GM19099 (cell line): ENCODE data around the gene RAET1E.

Source experiments
- POLR2A ChIP-seq: IDR thresholded peaks from 3 replicates; pipeline ENCODE4 v1.6.1; 2011; ENCODE audit warnings: low read depth; ENCODE audit not compliant: insufficient read length; ENCODE audit errors: extremely low read depth

Gene RAET1E

DNA sequence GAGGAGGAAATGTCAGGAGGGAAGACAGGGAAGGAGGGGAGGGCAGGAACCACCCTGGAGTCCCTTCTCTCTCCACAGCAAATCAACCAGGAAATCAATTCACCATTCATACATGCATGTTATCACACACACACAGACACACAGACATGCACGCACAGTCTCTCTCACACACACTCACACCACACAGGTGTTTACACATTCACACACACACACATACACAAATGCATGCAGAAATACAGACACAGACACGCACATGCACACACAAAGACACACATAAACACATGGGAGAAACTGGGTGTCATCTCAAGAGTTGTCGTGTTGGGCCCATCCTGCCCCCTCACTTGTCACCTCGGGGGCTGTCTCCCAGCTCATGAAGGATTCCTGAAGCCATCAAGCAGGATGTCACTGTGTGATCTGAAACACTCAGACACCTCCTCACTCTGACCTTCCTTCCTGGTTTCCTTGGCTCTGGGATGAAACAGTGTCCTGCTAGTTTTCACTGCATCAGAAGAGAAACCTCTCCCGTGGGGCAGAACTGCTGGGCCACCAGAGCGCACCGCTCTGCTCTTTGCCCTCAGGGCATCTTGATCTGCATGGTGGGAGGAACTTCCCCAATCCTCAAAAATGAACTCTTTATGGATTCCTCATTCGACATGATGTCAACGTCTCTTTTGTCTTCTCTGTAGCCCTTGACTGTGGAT, 15.8 kb upstream of the RAET1E start:
- no peak for TF ChIP-seq POLR2A

DNA sequence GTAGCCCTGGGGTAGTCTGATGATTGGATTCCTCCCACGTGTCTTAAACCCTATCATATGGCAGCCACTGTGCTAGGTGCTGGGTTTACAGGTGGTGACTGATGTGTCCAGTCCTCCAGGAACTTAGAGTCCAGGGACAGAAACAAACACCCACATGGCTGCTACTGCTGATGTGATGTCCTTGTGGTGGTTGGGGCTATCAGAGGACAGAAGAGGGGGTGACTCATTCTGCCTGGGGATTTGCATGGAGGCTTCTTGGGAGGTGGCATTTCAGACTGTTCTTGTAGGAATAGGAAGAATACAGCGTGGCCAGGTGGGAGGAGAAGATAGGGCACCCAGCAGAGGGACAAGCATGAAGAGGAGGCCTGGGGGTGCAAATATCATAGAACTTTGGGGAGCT, 15.2 kb upstream of the RAET1E start:
- TF ChIP-seq POLR2A: no peak

DNA sequence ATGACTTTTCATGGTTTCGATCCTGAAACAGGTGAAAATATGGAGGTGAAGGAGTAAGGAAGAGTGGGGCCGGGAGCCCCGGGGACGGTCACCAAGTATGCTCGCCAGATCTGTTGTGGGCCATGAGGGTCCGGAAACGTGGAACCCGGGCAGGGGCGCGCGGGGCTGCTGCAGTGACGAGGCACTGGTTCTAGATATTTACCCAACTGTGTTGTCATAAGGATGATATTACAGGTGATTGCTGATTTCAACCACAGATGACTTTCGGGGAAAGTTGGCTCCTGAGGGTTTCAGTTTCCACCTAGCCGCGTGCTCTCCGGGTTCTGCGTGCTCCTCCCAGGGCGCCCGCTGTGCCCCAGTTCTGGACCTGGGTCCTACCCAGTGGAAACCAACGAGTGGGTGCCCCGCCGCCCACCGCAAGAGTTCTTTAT, 12.8 kb upstream of the RAET1E start:
- TF ChIP-seq POLR2A: no peak

DNA sequence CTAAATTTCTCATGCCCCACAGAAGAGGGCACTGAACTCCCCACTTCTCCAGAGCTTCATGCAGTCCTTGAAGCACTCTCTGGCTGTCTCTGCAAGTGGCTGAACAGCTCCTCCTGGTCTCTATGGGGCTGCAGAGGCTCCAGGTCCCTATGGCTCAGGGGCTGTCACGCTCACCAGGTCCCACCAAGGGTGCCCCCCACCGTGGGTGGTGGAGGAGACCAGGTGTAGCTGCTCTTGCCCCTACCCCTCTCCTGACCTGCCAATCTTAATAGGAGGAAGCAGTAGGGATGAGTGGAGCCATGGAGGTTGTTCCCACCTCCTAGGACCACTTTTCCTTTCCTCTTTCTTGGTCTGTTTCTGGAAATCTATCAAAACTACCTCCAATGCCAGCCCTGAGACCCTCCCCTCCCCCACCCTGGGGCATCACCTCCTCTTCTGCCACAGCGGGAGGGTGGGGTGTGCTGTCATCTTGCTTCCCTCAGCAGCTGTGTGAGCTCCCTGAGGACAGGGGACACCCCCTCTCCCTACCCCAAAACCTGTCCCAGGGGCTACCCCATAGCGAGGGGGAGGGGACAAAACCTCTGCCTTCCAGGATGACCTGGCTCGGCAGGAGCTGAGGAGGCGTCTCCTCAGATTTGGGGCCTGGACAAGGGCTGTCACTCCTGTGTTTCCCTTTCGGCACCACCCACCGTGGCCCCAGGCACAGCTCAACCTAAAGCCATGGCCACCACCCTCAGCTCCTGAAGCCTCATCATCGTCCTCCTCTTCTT, 12.0 kb upstream of the RAET1E start:
- TF ChIP-seq POLR2A: no peak

DNA sequence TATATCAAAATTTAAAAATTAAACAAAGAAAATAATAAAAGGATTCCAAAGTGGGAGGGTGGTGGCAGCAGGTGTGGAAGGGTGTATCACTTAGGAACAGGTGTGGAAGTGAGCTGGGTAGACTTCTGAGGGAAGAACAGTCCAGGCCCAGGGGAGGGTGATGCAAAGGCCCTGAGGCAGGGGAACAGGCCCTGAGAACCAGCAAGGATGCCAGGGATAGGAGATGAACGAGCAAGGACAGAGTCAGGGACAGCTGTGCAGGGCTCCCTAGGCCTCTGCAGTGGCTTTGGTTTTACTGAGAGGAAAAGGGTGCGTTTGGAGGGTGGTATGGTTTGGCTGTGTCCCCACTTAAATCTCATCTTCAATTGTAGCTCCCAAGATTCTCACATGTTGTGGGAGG, 9.4 kb upstream of the RAET1E start:
- no peak for TF ChIP-seq POLR2A

DNA sequence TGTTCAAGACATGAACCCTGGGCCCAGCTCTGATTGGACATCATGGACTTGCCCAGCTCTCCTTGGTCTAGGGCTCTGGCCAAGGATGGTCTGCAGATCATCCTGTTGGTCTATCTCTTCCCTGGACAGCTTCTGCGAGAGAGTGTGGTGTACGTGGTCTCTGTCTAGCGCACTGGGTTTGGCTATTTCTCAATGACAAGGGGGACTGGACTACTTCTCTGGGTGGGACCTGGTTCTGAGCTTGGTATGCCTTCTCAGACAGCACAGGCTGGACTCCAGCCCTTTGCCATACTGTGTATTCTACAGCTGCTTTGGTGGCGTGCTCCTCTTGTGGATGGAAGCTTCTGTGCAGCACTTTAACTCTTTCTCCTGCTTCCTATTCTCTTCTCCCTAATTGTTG, 8.5 kb upstream of the RAET1E start:
- TF ChIP-seq POLR2A: no peak

DNA sequence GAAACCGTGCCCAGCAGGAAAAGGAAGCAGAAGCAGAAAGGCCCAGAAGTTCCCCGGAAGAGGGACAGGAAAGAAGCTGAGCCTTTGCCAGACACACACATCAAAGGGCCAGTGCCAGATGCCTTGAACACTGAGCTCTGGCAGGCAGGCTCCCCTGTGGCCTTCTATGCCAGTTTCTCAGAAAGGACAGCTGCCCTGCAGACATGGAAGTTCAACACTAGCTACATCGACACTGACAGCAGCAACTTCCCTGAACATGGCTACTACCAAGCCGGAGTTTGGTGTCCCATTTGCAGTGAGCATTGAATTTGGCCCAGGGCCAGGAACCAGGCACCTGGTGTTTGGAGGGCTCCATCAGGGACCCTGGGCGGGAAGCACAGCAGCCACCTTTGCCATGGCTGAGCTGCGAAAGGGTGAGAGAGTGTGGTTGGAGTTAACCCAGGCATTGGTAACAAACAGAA, 8.0 kb upstream of the RAET1E start:
- TF ChIP-seq POLR2A: no peak

DNA sequence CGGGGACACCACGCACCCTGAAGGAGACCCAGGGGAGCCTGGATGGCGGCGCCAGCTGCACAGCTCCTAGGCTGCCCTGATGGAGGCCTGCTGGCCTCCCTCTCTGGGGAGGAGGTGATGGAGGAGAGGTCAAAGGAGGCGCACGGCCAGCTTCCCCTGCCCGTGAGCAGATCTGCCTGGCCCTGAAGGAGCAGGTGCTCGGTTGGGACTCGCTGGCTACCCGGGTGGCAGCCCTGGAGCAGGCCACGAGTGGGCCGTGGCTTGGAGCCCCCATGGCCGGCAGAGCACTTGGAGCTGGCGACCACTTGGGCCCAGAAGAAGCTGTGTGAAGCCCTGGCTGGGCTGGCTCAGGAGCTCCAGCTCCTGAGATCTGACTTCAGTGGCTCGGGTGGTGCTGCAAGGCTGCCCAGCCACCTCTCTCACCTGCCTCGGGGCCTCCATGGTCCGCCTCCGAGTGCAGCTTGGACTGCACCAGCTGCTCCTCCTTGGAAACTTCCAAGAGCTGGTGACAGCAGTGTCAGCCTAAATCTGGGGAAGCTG, 7.5 kb upstream of the RAET1E start:
- no peak for TF ChIP-seq POLR2A

DNA sequence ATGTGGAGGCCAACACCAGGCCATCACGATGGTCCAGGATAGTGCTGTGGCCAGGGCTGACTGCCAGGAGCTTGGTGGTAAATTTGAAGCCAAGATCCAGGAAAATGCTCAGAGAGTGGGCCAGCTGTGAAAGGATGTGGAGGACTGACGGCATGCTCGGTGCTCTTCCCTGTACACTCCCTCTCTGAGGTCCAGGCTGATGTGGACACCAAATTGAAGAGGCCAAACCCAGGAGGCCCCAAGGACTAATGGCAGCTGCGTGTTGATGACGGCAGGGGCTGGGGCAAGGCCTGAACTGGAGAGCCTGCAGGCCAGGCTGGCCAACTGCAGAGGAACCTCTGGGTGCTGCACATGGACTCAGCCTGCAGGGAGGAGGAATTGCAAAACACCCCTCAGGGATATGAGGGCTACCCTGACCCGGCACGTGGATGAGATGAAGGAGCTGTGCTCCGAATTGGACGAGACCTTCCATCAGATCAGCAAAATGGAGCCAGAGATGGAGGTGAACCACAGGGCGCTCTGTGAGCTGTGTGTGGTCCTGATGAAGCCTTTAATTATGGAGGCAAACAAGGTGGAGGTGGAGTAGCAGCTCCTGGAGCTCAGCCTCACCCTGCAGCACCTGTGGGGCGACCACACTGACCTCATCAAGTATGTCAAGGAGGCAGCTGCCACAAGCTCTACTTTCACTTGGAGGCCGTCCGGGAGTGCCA, 6.9 kb upstream of the RAET1E start:
- no peak for TF ChIP-seq POLR2A

DNA sequence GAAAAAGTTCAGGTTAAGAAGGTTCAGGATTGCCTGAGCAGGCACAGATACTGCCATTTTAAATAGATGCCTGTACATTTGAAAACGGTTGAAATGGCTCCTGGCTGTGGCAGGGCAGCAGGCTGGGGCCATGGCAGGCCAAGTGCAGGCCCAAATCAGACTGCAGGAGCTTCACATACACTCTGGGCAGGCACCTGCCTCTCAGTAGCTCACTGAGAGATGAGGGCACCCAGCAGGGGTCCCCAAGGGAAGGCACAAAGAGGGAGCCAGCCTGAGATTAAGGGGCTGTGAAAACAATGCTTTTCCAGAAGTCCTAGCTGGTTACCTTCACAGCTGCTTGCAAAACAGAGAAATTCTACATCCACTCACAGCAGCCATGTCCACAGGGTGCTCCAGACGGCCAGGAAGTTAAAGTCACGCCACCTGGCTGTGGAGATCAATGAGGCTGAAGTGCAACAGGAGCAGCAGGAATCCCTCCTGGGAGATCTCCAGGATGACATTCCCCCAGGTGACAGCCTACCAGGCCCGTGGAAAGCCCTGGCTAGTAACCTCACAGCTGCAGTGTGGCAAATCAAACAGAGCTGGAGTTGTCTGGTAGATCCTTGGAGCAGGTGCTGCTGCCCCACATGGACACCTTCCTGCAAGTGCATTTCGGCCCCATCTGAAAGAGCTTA, 6.2 kb upstream of the RAET1E start:
- TF ChIP-seq POLR2A: no peak

DNA sequence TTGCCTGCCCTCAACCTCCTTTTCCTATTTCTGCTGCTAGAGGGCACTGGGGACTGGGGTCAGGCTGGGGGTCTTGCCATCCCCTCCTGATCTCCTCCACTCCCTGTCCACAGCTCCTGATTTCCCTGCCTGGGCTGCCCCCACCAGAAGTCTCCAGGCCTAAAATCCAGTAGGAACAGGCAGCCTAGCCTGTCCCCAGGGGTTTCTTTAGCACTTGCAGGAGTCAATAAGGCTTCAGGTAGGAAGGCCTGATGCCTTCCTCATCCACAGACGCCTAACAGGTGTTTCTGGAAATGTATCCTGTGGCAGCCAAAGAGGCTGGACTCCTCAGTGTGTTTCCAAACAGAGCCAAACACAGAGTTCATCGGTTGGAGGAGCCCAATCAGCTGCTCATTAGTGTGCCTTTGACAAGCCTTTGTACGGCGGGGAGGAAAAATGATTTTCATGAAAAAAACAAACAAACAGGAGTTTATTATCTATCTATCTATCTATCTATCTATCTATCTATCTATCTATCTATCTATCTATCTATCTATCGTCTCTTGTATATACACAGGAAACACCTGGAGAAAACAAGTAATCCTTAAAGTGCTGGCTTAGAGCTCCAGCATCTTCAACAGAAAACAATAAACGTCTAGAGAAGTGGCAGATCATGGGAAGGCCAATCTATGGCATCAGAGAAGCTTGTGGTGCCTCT, 3.7 kb upstream of the RAET1E start:
- no peak for TF ChIP-seq POLR2A

DNA sequence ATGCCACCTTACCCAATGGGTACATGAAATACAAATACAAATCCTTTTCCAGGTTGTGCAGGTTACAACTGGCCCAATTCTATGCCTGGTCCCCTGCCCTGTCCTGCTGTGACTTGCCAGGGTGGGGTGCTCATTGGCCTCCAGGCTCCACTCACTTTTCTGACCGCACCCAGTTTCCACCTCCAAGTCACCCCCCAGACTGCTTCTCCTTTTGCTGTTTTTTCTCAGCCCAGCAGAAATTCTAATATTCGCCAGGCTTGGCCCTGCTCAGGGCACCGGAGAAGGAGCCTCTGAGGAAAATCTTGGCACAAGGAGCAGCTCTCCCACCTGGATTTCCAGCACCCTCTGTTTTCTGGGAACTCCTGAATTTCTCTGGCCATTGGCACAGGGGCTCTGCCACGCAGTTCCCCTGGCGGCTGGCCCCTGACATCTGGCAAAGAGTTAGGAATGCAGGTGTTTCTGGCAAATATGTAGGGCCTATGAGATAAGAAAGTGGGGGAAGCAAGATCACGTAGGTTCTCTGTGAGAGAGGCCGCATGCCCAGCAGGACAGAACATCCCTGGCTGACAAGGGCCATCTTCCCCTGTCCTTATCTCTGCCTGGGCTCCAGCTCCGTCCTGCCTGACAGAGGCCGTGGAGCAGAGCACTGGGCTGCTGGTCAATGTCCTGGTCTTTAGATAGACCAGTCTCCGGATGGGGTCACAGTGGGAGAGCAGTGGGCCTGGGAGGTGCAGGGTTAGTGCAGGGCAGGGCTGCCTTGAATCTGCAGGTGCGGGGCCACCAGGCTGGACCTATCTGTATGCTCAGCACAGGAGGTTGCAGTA, 2.9 kb upstream of the RAET1E start:
- no peak for TF ChIP-seq POLR2A

DNA sequence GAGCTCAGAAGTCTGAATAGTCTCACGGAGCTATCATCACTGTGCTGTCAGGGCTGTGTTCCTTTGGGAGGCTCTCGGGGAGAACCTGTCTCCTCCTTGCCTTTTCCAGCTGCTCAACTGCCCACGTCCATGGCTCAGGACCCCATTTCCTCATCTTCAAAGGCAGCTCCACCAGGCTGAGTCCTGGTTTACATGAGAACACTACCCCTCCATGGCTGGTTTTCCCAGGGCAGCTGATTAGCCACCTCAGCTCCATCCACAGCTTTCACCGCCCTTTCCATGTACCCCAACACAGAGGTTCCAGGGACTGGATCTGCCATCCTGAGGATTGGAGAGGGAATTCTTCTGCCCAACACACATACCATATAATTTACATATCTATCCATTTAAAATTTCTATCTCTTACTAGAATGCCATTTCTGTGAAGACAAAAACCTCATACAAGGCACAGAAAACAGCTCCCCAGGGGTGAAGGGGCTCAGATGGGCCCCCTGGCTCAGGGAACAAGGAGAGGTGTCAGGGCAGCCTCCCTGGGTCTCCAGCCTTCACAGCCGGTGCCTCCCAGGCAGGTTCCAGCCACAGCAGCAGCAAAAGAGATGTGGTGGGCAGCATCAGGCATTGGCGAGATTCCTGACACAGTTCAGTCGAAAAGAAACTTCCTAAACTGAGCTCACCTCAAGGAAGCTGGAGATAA, 2.2 kb upstream of the RAET1E start:
- TF ChIP-seq POLR2A: no peak
